Ishikawa (cell line): Measurements from ENCODE around the gene EP400.

ENCODE experiments used
- CEBPB ChIP-seq: IDR thresholded peaks from 2 replicates; pipeline ENCODE4 v1.6.1; 2012
- CREB1 ChIP-seq: IDR thresholded peaks from 2 replicates; pipeline ENCODE4 v1.6.1; 2012; ENCODE audit warnings: low read depth
- EGR1 ChIP-seq: IDR thresholded peaks from 2 replicates; pipeline ENCODE4 v1.6.1; 2012
- EP300 ChIP-seq: IDR thresholded peaks from 2 replicates; pipeline ENCODE4 v1.6.1; 2012; ENCODE audit warnings: borderline replicate concordance
- FOXM1 ChIP-seq: IDR thresholded peaks from 2 replicates; pipeline ENCODE4 v1.6.1; 2012; ENCODE audit warnings: low read depth, borderline replicate concordance
- MAX ChIP-seq: IDR thresholded peaks from 2 replicates; pipeline ENCODE4 v1.6.1; 2012
- RAD21 ChIP-seq: IDR thresholded peaks from 2 replicates; pipeline ENCODE4 v1.6.1; 2012; ENCODE audit warnings: low read depth
- REST ChIP-seq: IDR thresholded peaks from 2 replicates; pipeline ENCODE4 v1.6.1; 2012; ENCODE audit warnings: low read depth, mild to moderate bottlenecking
- TCF12 ChIP-seq: IDR thresholded peaks from 2 replicates; pipeline ENCODE4 v1.6.1; 2012; ENCODE audit warnings: low read depth
- TEAD4 ChIP-seq: IDR thresholded peaks from 2 replicates; pipeline ENCODE4 v1.6.1; 2012
- USF1 ChIP-seq: IDR thresholded peaks from 2 replicates; pipeline ENCODE4 v1.6.1; 2012
- YY1 ChIP-seq: IDR thresholded peaks from 2 replicates; pipeline ENCODE4 v1.6.1; 2012; ENCODE audit warnings: low read depth
- ZBTB7A ChIP-seq: IDR thresholded peaks from 2 replicates; pipeline ENCODE4 v1.6.1; 2012; ENCODE audit warnings: low read depth

GRCh38 chr12:131915000-131915689 lies 34.6 kb upstream of the EP400 start:
- TF ChIP-seq TEAD4: no peak
- TF ChIP-seq REST: no peak
- no peak for TF ChIP-seq RAD21
- TF ChIP-seq CEBPB: no peak
- TF ChIP-seq EP300: no peak
- no peak for TF ChIP-seq TCF12
- TF ChIP-seq EGR1: no peak
- TF ChIP-seq YY1: no peak
- TF ChIP-seq CREB1: no peak
- TF ChIP-seq USF1: no peak
- no peak for TF ChIP-seq ZBTB7A
- TF ChIP-seq FOXM1: no peak
- TF ChIP-seq MAX: no peak
